CD14-positive monocyte (primary cell): ENCODE data around the gene CCL8. TPM values are rescaled to one million over a fixed set of nuclear protein-coding genes. Genes with fewer than 3 reads are reported as not detected.

ENCODE experiments used
- DNase-seq, 3 donors: peaks; one replicate each; pipeline ENCODE4 v3.0.0-alpha.2; 2011 to 2022
- H2AFZ ChIP-seq: 2 replicates; pipeline ENCODE4 v1.6.0; 2012; ENCODE audit warnings: mild to moderate bottlenecking, low read depth, low read length, inconsistent platforms; ENCODE audit not compliant: insufficient read depth, poor library complexity, severe bottlenecking
- H3K27ac ChIP-seq, 2 donors: 1 replicate in 1 of 2; 2 replicates in 1 of 2; pipeline ENCODE4 v1.5.1; 2012 to 2013; ENCODE audit warnings: low read length in 2 of 2, control low read depth in 1 of 2, inconsistent platforms in 1 of 2, low read depth in 1 of 2, mild to moderate bottlenecking in 1 of 2
- H3K27me3 ChIP-seq, 2 donors: one replicate each; pipeline versions ENCODE4 v1.6.0 to v1.6.1; 2011 to 2013; ENCODE audit warnings: low read length in 2 of 2; ENCODE audit not compliant: control insufficient read depth in 2 of 2, insufficient read depth in 2 of 2
- H3K36me3 ChIP-seq, 2 donors: replicated peaks in 1 of 2; 1 replicate in 1 of 2; 2 replicates in 1 of 2; pipeline versions ENCODE4 v1.5.1 to v1.6.1; 2012 to 2013; ENCODE audit warnings: low read length in 2 of 2, control low read depth in 1 of 2, inconsistent platforms in 1 of 2, mild to moderate bottlenecking in 1 of 2; ENCODE audit not compliant: insufficient read depth in 2 of 2, control insufficient read depth in 1 of 2
- H3K4me1 ChIP-seq, 2 donors: 1 replicate in 1 of 2; 2 replicates in 1 of 2; pipeline versions ENCODE4 v1.5.1 to v1.6.1; 2012 to 2013; ENCODE audit warnings: low read length in 2 of 2, control low read depth in 1 of 2, inconsistent platforms in 1 of 2, mild to moderate bottlenecking in 1 of 2, moderate library complexity in 1 of 2; ENCODE audit not compliant: insufficient read depth in 2 of 2, control insufficient read depth in 1 of 2
- H3K4me2 ChIP-seq: replicated peaks from 2 replicates; pipeline ENCODE3; 2012; ENCODE audit warnings: low read length, moderate library complexity, mild to moderate bottlenecking; ENCODE audit not compliant: poor library complexity, severe bottlenecking; ENCODE audit errors: extremely low read depth
- H3K4me3 ChIP-seq, 3 experiments: fragments of 200-600 bp in 1 of 3; sonication (generic) in 1 of 3; replicated peaks in 1 of 3; 1 replicate in 2 of 3; 2 replicates in 1 of 3; pipeline ENCODE4 v1.5.1; 2011 to 2013; ENCODE audit warnings: low read length in 3 of 3, mild to moderate bottlenecking in 3 of 3, control low read depth in 2 of 3, low read depth in 2 of 3, inconsistent platforms in 1 of 3, moderate library complexity in 1 of 3
- H3K79me2 ChIP-seq: 2 replicates; pipeline ENCODE4 v1.6.0; 2012; ENCODE audit warnings: mild to moderate bottlenecking, control low read depth, inconsistent platforms, low read length, moderate library complexity; ENCODE audit not compliant: insufficient read depth
- H3K9ac ChIP-seq: 2 replicates; pipeline ENCODE4 v1.6.0; 2017; ENCODE audit warnings: low read length, mild to moderate bottlenecking; ENCODE audit not compliant: insufficient read depth, poor library complexity, severe bottlenecking
- H3K9me3 ChIP-seq, 2 donors: replicated peaks in 1 of 2; 1 replicate in 1 of 2; 2 replicates in 1 of 2; pipeline versions ENCODE4 v1.5.1 to v1.6.1; 2012 to 2013; ENCODE audit warnings: low read length in 2 of 2, control low read depth in 1 of 2; ENCODE audit not compliant: control insufficient read depth in 1 of 2, insufficient read depth in 1 of 2
- H4K20me1 ChIP-seq: 2 replicates; pipeline ENCODE4 v1.6.0; 2012; ENCODE audit warnings: mild to moderate bottlenecking, low read length, control low read depth, moderate library complexity; ENCODE audit not compliant: insufficient read depth
- H3K27ac Mint-ChIP-seq, 7 donors: one replicate each; pipeline ENCODE4 v1.8.0; 2020; ENCODE audit warnings: mild to moderate bottlenecking in 7 of 7, mixed read lengths in 7 of 7, moderate library complexity in 6 of 7, inconsistent platforms in 2 of 7
- H3K27me3 Mint-ChIP-seq, 3 donors: one replicate each; pipeline ENCODE4 v1.8.0; 2021 to 2022; ENCODE audit warnings: low read depth in 3 of 3, mild to moderate bottlenecking in 3 of 3, mixed read lengths in 3 of 3, moderate library complexity in 3 of 3, inconsistent platforms in 1 of 3
- H3K36me3 Mint-ChIP-seq, 2 donors: one replicate each; pipeline ENCODE4 v1.8.0; 2020; ENCODE audit warnings: mixed read lengths in 2 of 2, inconsistent platforms in 1 of 2, mild to moderate bottlenecking in 1 of 2
- H3K4me1 Mint-ChIP-seq: one replicate; pipeline ENCODE4 v1.8.0; 2020; ENCODE audit warnings: mild to moderate bottlenecking, mixed read lengths
- H3K4me3 Mint-ChIP-seq, 2 donors: one replicate each; pipeline ENCODE4 v1.8.0; 2020; ENCODE audit warnings: mild to moderate bottlenecking in 2 of 2, mixed read lengths in 2 of 2, moderate library complexity in 1 of 2
- H3K9me3 Mint-ChIP-seq, 7 donors: one replicate each; pipeline ENCODE4 v1.8.0; 2020 to 2022; ENCODE audit warnings: mixed read lengths in 7 of 7, mild to moderate bottlenecking in 6 of 7, moderate library complexity in 6 of 7, inconsistent platforms in 2 of 7
- WGBS: methylation state at CpG from one replicate; pipeline ENCODE4 v1.1.5; 2013; ENCODE audit warnings: missing lambda C conversion rate; ENCODE audit not compliant: insufficient coverage; 5-methylcytosine and 5-hydroxymethylcytosine counted together
- intact Hi-C, 2 donors: fragments of 100-400 bp; cut with micrococcal nuclease; formaldehyde crosslinking; loops; one replicate each; pipeline versions ENCODE4 v1.15.0 to v1.15.1; 2023
- polyA plus RNA-seq, 3 donors: library from polyadenylated mRNA; depleted of rRNA in 1 of 3; unstranded in 2 of 3; stranded (reverse) in 1 of 3; fragments of 300-500 nt in 2 of 3; fragments of >200 nt in 1 of 3; fragmentation: Illumina TruSeq in 2 of 3; gene quantifications; 1 replicate in 2 of 3; 2 replicates in 1 of 3; pipeline ENCODE4 v1.2.3, GENCODE V29; 2012 to 2021
- TF ChIP-seq, protein P1 (sequence below): fragments of 200-600 bp; IDR thresholded peaks from one replicate; pipeline ENCODE4 v1.8.0; 2022; ENCODE audit warnings: antibody characterized with exemption, mild to moderate bottlenecking

Gene CCL8
- polyA plus RNA-seq, 3 donors, result 0.17 to 1.3 (median 0.98) TPM

DNA sequence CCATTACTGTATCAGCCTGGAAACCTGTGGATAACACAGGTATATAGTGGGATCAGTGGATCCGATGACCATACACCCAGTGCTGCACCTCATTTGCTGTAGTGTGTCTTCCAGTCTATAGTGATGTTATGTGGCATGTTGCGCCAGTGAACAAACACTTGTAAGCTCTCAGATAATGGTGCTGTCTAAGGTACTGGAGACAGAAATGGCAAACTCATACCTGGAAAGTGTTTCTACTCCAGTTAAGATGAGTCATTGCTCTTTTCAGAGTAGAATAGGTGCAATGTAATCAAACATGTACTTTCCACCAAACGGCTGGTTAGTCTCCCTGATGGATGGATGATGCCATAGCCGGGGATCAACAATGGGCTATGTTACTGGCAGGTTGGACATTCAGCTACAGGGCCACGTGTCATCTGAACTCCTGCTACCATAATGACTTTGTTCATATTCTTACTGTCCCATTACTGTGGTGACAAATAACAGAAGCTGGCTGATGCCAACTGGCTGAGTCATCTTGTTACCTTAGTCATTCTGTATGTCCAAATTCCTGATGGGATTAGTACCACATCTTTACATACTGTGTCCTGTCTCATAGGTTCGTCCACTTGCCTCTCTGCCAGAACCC, 27.4 kb upstream of the CCL8 start:
- intact Hi-C loops, result no loop called here
- Histone ChIP-seq H4K20me1 (no peaks in the 10 kb centered on the region), H3K36me3 (no peaks in the 10 kb centered on the region), H3K4me1 (no peaks in the 10 kb centered on the region), H3K27ac (no peak overlapping the region), H3K4me2 (no peak overlapping the region), H3K79me2 (no peaks in the 10 kb centered on the region), H3K27me3 (peaks cover 0 to 3% of the 10 kb centered on the region in 2 donors), H3K9me3 (no peaks in the 10 kb centered on the region), H2AFZ (no peak overlapping the region), H3K9ac (no peak overlapping the region), H3K4me3 (no peak overlapping the region)
- TF ChIP-seq, protein P1, sequence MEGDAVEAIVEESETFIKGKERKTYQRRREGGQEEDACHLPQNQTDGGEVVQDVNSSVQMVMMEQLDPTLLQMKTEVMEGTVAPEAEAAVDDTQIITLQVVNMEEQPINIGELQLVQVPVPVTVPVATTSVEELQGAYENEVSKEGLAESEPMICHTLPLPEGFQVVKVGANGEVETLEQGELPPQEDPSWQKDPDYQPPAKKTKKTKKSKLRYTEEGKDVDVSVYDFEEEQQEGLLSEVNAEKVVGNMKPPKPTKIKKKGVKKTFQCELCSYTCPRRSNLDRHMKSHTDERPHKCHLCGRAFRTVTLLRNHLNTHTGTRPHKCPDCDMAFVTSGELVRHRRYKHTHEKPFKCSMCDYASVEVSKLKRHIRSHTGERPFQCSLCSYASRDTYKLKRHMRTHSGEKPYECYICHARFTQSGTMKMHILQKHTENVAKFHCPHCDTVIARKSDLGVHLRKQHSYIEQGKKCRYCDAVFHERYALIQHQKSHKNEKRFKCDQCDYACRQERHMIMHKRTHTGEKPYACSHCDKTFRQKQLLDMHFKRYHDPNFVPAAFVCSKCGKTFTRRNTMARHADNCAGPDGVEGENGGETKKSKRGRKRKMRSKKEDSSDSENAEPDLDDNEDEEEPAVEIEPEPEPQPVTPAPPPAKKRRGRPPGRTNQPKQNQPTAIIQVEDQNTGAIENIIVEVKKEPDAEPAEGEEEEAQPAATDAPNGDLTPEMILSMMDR, result no peak
- Mint-ChIP-seq H3K27me3 (peaks cover 5 to 17% (median 6%) of the 10 kb centered on the region in 3 donors), H3K4me1 (peaks cover 2% of the 10 kb centered on the region), H3K4me3 (no peak overlapping the region), H3K9me3 (peaks cover 0 to 4% (median 2%) of the 10 kb centered on the region in 7 donors), H3K27ac (no peak overlapping the region), H3K36me3 (no peaks in the 10 kb centered on the region)
- peak in 2 of 3 donors; percentile 42 to 68 for DNase-seq
- 97% methylated on average over 4 of the region's 6 CpGs for WGBS

DNA sequence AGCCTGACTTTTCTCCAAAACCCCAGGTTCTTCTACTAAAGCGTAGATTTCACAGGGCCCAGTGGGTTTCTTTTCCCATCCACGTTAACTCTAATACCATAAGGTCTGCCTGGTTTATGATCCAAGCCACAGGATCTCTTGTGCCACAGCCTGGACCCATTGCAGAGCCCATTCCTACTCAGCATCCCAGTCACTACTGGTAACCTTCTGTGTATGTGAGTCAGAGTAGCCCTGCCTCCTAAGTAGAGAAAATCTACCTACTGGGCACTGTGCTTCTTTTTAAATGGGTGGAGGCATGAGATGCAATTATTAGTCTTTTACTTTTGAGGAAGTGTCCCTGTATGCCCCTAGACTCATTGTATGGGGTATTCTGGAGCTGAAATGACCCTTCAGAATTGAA, 20.2 kb upstream of the CCL8 start:
- Histone ChIP-seq H3K27ac (peak overlapping the region in 1 of 2 donors; percentile 19), H3K27me3 (no peaks in the 10 kb centered on the region), H3K9ac (no peak overlapping the region), H4K20me1 (no peaks in the 10 kb centered on the region), H3K79me2 (no peaks in the 10 kb centered on the region), H3K4me1 (peaks cover 34 to 39% of the 10 kb centered on the region in 2 donors), H3K36me3 (no peaks in the 10 kb centered on the region), H2AFZ (no peak overlapping the region), H3K9me3 (no peaks in the 10 kb centered on the region), H3K4me3 (no peak overlapping the region), H3K4me2 (no peak overlapping the region)
- H3K9me3 Mint-ChIP-seq, result peaks cover 0 to 4% (median 2%) of the 10 kb centered on the region in 7 donors
- H3K36me3 Mint-ChIP-seq, result no peaks in the 10 kb centered on the region
- DNase-seq, result peak in 2 of 3 donors; percentile 21 to 60
- H3K27me3 Mint-ChIP-seq, result peaks cover 2 to 3% (median 2%) of the 10 kb centered on the region in 3 donors
- no peak overlapping the region for H3K4me3 Mint-ChIP-seq
- H3K27ac Mint-ChIP-seq, result peak overlapping the region in 1 of 7 donors; percentile 47
- H3K4me1 Mint-ChIP-seq, result peaks cover 45% of the 10 kb centered on the region
- intact Hi-C loops, result no loop called here
- 93% methylated on average over 2 of the region's 2 CpGs for WGBS
- TF ChIP-seq, protein P1, result no peak
